IMR-90 (cell line): ENCODE data around the gene GLIS1. TPM values are rescaled to one million over a fixed set of nuclear protein-coding genes. Genes with fewer than 3 reads are reported as not detected.
"Not testable (repeated sequence)": the region's sequence is repeated elsewhere in the genome, so short reads cannot be mapped to it uniquely, and the experiment has no call there.

Experiments
- ATAC-seq: fragments of 200-7000 bp; cut with Tn5 transposase; 2 replicates; pipeline ENCODE4 v1.9.1; 2020; ENCODE audit warnings: low read depth, mild to moderate bottlenecking, moderate library complexity
- BruUV-seq: library from RNA; stranded (reverse); fragments of 400-500 nt; replicated peaks from 2 replicates; lab custom pipeline; 2021; lab: Mats Ljungman, UMichigan
- CTCF ChIA-PET: fragments of 300-600 bp; formaldehyde crosslinking; extraction: SDS; loops from one replicate; lab custom pipeline; 2021; ENCODE audit warnings: antibody characterized with exemption; lab: Yijun Ruan, JAX
- POLR2A ChIA-PET: fragments of 300-600 bp; sonication (Branson Sonifier 250); formaldehyde crosslinking; loops from one replicate; lab custom pipeline; 2022; ENCODE audit warnings: antibody characterized with exemption; ENCODE audit not compliant: unreplicated experiment; lab: Charles Lee
- DNase-seq: peaks from one replicate; pipeline ENCODE4 v3.0.0; 2013
- H2AFZ ChIP-seq: replicated peaks from 2 replicates; pipeline ENCODE3; 2013; ENCODE audit warnings: low read length, mild to moderate bottlenecking; ENCODE audit not compliant: poor library complexity
- H2AK5ac ChIP-seq: 2 replicates; pipeline ENCODE4 v1.6.1; 2013; ENCODE audit warnings: low read depth, low read length, inconsistent platforms
- H2AK9ac ChIP-seq: replicated peaks from 2 replicates; pipeline ENCODE3; 2013; ENCODE audit warnings: mild to moderate bottlenecking, low read depth, low read length, moderate library complexity; ENCODE audit not compliant: poor library complexity
- H2BK120ac ChIP-seq: 2 replicates; pipeline ENCODE4 v1.6.1; 2013; ENCODE audit warnings: low read depth, low read length, inconsistent platforms
- H2BK15ac ChIP-seq: 3 replicates; pipeline ENCODE4 v1.6.1; 2013; ENCODE audit warnings: low read depth, low read length, inconsistent platforms
- H2BK20ac ChIP-seq: 2 replicates; pipeline ENCODE4 v1.6.1; 2013; ENCODE audit warnings: low read depth, mild to moderate bottlenecking, inconsistent platforms, low read length, moderate library complexity
- H2BK5ac ChIP-seq: 2 replicates; pipeline ENCODE4 v1.6.1; 2013; ENCODE audit warnings: mild to moderate bottlenecking, low read depth, low read length, inconsistent platforms; ENCODE audit not compliant: poor library complexity, severe bottlenecking
- H3K14ac ChIP-seq: replicated peaks from 2 replicates; pipeline ENCODE4 v1.6.1; 2013; ENCODE audit warnings: low read depth, low read length, inconsistent platforms
- H3K18ac ChIP-seq: 2 replicates; pipeline ENCODE4 v1.6.1; 2013; ENCODE audit warnings: low read depth, low read length, control low read depth
- H3K23ac ChIP-seq: 2 replicates; pipeline ENCODE4 v1.6.1; 2013; ENCODE audit warnings: low read depth, low read length, inconsistent platforms
- H3K27ac ChIP-seq: 2 replicates; pipeline ENCODE4 v1.5.1; 2013; ENCODE audit warnings: mild to moderate bottlenecking, control low read depth, low read length; ENCODE audit not compliant: insufficient read depth
- H3K27me3 ChIP-seq: 2 replicates; pipeline ENCODE4 v1.6.1; 2013; ENCODE audit warnings: low read length; ENCODE audit not compliant: control insufficient read depth, insufficient read depth
- H3K36me3 ChIP-seq: 2 replicates; pipeline ENCODE4 v1.6.1; 2013; ENCODE audit warnings: low read length, mixed read lengths; ENCODE audit not compliant: control insufficient read depth, insufficient read depth
- H3K4ac ChIP-seq: 2 replicates; pipeline ENCODE4 v1.6.1; 2013; ENCODE audit warnings: low read depth, low read length, inconsistent platforms
- H3K4me1 ChIP-seq: 2 replicates; pipeline ENCODE4 v1.6.1; 2013; ENCODE audit warnings: low read length, mixed read lengths; ENCODE audit not compliant: control insufficient read depth, insufficient read depth
- H3K4me2 ChIP-seq: 2 replicates; pipeline ENCODE4 v1.6.1; 2013; ENCODE audit warnings: low read depth, mild to moderate bottlenecking, control low read depth, low read length, moderate library complexity
- H3K4me3 ChIP-seq: 2 replicates; pipeline ENCODE4 v1.5.1; 2013; ENCODE audit warnings: low read depth, mild to moderate bottlenecking, control low read depth, low read length, moderate library complexity; ENCODE audit not compliant: insufficient read depth
- H3K56ac ChIP-seq: 2 replicates; pipeline ENCODE4 v1.6.1; 2013; ENCODE audit warnings: low read length, inconsistent platforms; ENCODE audit not compliant: insufficient read depth; ENCODE audit errors: extremely low read depth
- H3K79me1 ChIP-seq, 2 experiments: 2 replicates each; pipeline ENCODE4 v1.6.1; 2013; ENCODE audit warnings: low read length in 2 of 2, inconsistent platforms in 1 of 2, low read depth in 1 of 2
- H3K9ac ChIP-seq: 2 replicates; pipeline ENCODE4 v1.6.1; 2013; ENCODE audit warnings: low read depth, low read length, control low read depth
- H3K9me1 ChIP-seq: 2 replicates; pipeline ENCODE4 v1.6.1; 2013; ENCODE audit warnings: low read length, inconsistent platforms; ENCODE audit not compliant: insufficient read depth
- H3K9me3 ChIP-seq: 2 replicates; pipeline ENCODE4 v1.6.1; 2013; ENCODE audit warnings: low read length; ENCODE audit not compliant: control insufficient read depth, insufficient read depth
- H4K20me1 ChIP-seq: 2 replicates; pipeline ENCODE4 v1.6.1; 2013; ENCODE audit warnings: low read length, inconsistent platforms; ENCODE audit not compliant: insufficient read depth
- H4K5ac ChIP-seq: 2 replicates; pipeline ENCODE4 v1.6.1; 2013; ENCODE audit warnings: mild to moderate bottlenecking, low read depth, low read length, control low read depth
- H4K8ac ChIP-seq, 2 experiments: 2 replicates each; pipeline ENCODE4 v1.6.1; 2013; ENCODE audit warnings: low read depth in 2 of 2, low read length in 2 of 2, control low read depth in 1 of 2, inconsistent platforms in 1 of 2
- H4K91ac ChIP-seq: 2 replicates; pipeline ENCODE4 v1.6.1; 2013; ENCODE audit warnings: low read depth, low read length, inconsistent platforms; ENCODE audit not compliant: insufficient read depth
- WGBS, 2 experiments: methylation state at CpG; one replicate each; pipeline versions ENCODE4 v1.1.5 to v1.1.7; 2013; ENCODE audit warnings: missing lambda C conversion rate in 2 of 2; ENCODE audit not compliant: insufficient read length in 1 of 2; ENCODE audit errors: extremely low coverage in 2 of 2; 5-methylcytosine and 5-hydroxymethylcytosine counted together
- dilution Hi-C: fragments of 300-500 bp; cut with HindIII; formaldehyde crosslinking; loops from one replicate; pipeline ENCODE4 v1.14.3; 2018; ENCODE audit warnings: low sequenced_read_pairs; ENCODE audit not compliant: unreplicated experiment
- in situ Hi-C: fragments of 300-500 bp; cut with MboI; formaldehyde crosslinking; loops from 3 replicates; pipeline ENCODE4 v1.14.3; 2019; ENCODE audit warnings: low sequenced_read_pairs, inconsistent platforms, mixed read lengths
- intact Hi-C: fragments of 100-400 bp; cut with micrococcal nuclease; formaldehyde crosslinking; loops from 2 replicates; pipeline ENCODE4 v1.10.0; 2022
- polyA plus RNA-seq, 3 experiments: library from polyadenylated mRNA; depleted of rRNA; stranded (reverse); fragments of >200 nt; gene quantifications; 2 replicates each; pipeline ENCODE4 v1.2.3, GENCODE V29; 2012; ENCODE audit warnings: low replicate concordance in 1 of 3
- total RNA-seq: library from RNA; depleted of rRNA; stranded (reverse); fragments of >200 nt; gene quantifications from 2 replicates; pipeline ENCODE4 v1.2.3, GENCODE V29; 2012

The GLIS1 gene
- total and polyA plus RNA-seq, 2 of the 4 experiments (the other 2 are of a cell fraction) = 0.18 to 2.3 TPM

- H3K36me3 ChIP-seq, H3K56ac ChIP-seq, CTCF ChIA-PET, H4K8ac ChIP-seq, H3K18ac ChIP-seq, H2AK5ac ChIP-seq, H3K4me2 ChIP-seq, H2AFZ ChIP-seq, H3K9me3 ChIP-seq, H3K27ac ChIP-seq, H3K14ac ChIP-seq, intact Hi-C loops, H4K5ac ChIP-seq, H3K4ac ChIP-seq, dilution Hi-C loops, H2BK5ac ChIP-seq, H2BK120ac ChIP-seq, H2AK9ac ChIP-seq, H3K27me3 ChIP-seq, H2BK20ac ChIP-seq, in situ Hi-C loops, BruUV-seq, H3K9ac ChIP-seq, ATAC-seq, POLR2A ChIA-PET, H2BK15ac ChIP-seq, H3K23ac ChIP-seq, H3K4me3 ChIP-seq, DNase-seq, H3K4me1 ChIP-seq, H4K91ac ChIP-seq: not testable (repeated sequence)
- Histone ChIP-seq H3K79me1 (peaks cover 0 to 12% of the 10 kb centered on the region in 2 experiments; a peak in 1 of 4 replicates), H4K20me1 (peaks cover 23% of the 10 kb centered on the region), H3K9me1 (peaks cover 17% of the 10 kb centered on the region)
- 100% methylated on average over 1 of the region's 2 CpGs; no CpG with 5 or more reads in 1 of the 2 experiments for WGBS, 2 experiments
Observed at GRCh38 chr1:53555620-53556326, 183.2 kb downstream of the GLIS1 start.
